ENCODE data around the gene SYNE2. TPM values are rescaled to one million over a fixed set of nuclear protein-coding genes. Genes with fewer than 3 reads are reported as not detected.

SYNE2 gene
- total and polyA plus RNA-seq, 2 donors from 2014 or later = 65.9 to 461 TPM

DNA sequence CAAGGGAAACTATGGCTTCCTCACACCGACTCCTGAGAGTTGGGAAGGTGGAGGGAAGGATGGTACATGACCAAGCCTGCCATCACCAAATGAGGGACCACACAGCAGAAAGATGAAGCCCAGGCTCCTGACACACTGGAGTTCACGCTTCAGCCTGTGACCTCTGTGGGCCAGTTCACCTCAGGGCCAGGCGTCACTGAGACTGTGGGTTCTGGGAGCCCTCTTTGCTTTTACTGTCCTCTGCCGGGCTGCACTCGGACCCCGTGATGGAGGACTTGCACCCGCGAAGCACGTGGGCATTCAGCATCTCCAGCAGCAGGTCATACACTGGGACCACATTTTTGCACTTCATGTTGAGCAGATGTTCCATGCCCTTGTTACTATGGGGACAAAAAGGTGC, 380.1 kb downstream of the SYNE2 start:
- Histone ChIP-seq H3K9me3 (ENCODE audit: control insufficient read depth in 2 of 3, insufficient read depth in 1 of 3, low read length in 3 of 3) (no peaks in the 10 kb centered on the region), H3K4me1 (ENCODE audit: control insufficient read depth in 2 of 3, insufficient read depth in 2 of 3, low read depth in 1 of 3, low read length in 3 of 3) (peaks cover 0 to 7% (median 2%) of the 10 kb centered on the region in 3 donors), H3K4me3 (ENCODE audit: low read length in 3 of 3) (no peak overlapping the region), H3K27me3 (ENCODE audit: control insufficient read depth, insufficient read depth, low read length) (no peaks in the 10 kb centered on the region), H3K9ac (ENCODE audit: low read length in 3 of 3) (no peak overlapping the region), H3K27ac (ENCODE audit: low read depth in 2 of 2, low read length in 2 of 2) (no peak overlapping the region), H3K36me3 (ENCODE audit: control insufficient read depth in 2 of 3, insufficient read depth in 3 of 3, low read length in 3 of 3) (peaks cover 0 to 14% (median 10%) of the 10 kb centered on the region in 3 donors)
- no peak for FAIRE-seq
- intact Hi-C loops (cut with DNase I) = no loop called here
- no peak for DNase-seq
- TF ChIP-seq, protein P1, sequence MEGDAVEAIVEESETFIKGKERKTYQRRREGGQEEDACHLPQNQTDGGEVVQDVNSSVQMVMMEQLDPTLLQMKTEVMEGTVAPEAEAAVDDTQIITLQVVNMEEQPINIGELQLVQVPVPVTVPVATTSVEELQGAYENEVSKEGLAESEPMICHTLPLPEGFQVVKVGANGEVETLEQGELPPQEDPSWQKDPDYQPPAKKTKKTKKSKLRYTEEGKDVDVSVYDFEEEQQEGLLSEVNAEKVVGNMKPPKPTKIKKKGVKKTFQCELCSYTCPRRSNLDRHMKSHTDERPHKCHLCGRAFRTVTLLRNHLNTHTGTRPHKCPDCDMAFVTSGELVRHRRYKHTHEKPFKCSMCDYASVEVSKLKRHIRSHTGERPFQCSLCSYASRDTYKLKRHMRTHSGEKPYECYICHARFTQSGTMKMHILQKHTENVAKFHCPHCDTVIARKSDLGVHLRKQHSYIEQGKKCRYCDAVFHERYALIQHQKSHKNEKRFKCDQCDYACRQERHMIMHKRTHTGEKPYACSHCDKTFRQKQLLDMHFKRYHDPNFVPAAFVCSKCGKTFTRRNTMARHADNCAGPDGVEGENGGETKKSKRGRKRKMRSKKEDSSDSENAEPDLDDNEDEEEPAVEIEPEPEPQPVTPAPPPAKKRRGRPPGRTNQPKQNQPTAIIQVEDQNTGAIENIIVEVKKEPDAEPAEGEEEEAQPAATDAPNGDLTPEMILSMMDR (IDR thresholded peaks at IDR 0.05; ENCODE audit: borderline replicate concordance, extremely low read depth, insufficient read depth) = no peak

DNA sequence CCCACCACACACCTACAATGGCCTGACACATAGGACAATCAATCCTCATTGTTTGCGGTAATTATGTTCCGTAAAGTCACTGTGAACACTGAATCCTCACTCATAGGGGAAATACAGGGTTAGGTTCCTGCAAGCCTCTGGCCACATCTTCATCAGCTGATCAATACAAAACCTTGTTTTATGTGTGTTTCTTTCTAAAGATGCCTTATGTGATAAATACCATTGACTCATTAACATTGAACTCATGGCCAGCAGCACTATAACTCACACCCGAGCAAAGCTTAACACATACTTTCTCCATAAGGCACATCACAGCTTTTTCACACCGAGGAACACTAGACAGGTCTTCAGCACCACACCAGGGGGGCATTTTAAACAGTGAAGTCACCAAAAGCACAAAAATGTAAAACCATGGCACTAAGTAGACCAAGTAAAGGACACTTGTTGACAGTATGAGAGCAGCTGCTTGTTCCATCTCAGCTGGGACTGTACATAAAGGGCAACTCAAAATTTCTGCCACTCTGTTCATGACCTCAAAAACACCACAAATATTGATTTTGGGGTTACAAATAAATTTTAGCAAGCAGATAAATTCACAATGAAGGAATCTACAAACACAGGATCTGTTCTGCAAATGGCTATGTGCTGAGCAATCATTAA, 380.9 kb downstream of the SYNE2 start:
- no peak overlapping the region for H3K4me3 ChIP-seq (ENCODE audit: low read length in 3 of 3)
- H3K4me1 ChIP-seq (ENCODE audit: control insufficient read depth in 2 of 3, insufficient read depth in 2 of 3, low read depth in 1 of 3, low read length in 3 of 3) = peaks cover 0 to 7% (median 2%) of the 10 kb centered on the region in 3 donors
- FAIRE-seq (no peak), DNase-seq (no peak)
- intact Hi-C loops (cut with DNase I) = no loop called here
- peaks cover 0 to 7% (median 3%) of the 10 kb centered on the region in 3 donors for H3K36me3 ChIP-seq (ENCODE audit: control insufficient read depth in 2 of 3, insufficient read depth in 3 of 3, low read length in 3 of 3)
- TF ChIP-seq, protein P1 (IDR thresholded peaks at IDR 0.05; ENCODE audit: borderline replicate concordance, extremely low read depth, insufficient read depth) = no peak
- H3K9me3 ChIP-seq (ENCODE audit: control insufficient read depth in 2 of 3, insufficient read depth in 1 of 3, low read length in 3 of 3) = no peaks in the 10 kb centered on the region
- H3K27ac ChIP-seq (ENCODE audit: low read depth in 2 of 2, low read length in 2 of 2) = no peak overlapping the region
- H3K9ac ChIP-seq (ENCODE audit: low read length in 3 of 3) = no peak overlapping the region
- no peaks in the 10 kb centered on the region for H3K27me3 ChIP-seq (ENCODE audit: control insufficient read depth, insufficient read depth, low read length)

DNA sequence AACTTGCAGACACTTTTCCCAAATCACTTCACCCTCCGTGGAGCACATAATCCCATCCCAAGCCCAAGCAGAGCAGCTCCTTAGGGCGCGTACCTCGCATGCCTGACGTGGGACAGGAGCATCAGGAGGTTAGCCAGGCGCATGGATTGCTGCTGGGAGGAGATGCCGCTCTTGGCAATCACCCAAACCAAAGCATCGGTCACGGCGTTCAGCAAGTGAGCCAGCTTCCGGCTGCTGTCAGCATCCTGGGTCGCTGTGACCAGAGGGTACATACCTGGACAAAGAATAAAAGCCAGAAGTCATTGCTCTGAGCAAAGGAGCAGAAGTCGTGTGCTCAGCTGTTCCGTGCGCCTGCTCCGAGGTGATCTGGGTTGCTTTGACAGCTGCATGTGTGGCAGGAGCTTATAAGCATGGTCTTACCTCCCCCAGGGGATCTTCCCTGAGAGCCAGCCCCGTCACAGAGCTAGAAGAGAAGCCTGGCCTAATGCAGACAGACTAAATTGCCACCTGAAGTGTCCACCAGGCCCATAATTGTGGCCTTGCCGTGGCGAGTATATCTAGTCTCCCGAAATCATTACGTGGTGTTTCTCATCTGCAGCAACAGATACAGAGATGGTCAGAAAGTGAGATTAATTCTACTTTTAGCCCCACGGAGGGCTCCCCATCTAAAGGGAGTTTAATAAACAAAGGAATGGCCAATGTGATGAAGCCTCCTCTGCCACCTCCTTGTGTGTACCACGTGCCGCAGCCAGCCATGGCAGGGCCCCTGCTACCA, 382.3 kb downstream of the SYNE2 start:
- intact Hi-C loops (cut with DNase I) = no loop called here
- no peak for FAIRE-seq
- no peak overlapping the region for H3K27ac ChIP-seq (ENCODE audit: low read depth in 2 of 2, low read length in 2 of 2)

More for the DNA sequence above, 382.3 kb downstream of the SYNE2 start:
- Histone ChIP-seq H3K4me3 (ENCODE audit: low read length in 3 of 3) (no peak overlapping the region), H3K4me1 (ENCODE audit: control insufficient read depth in 2 of 3, insufficient read depth in 2 of 3, low read depth in 1 of 3, low read length in 3 of 3) (peaks cover 0 to 7% (median 2%) of the 10 kb centered on the region in 3 donors), H3K36me3 (ENCODE audit: control insufficient read depth in 2 of 3, insufficient read depth in 3 of 3, low read length in 3 of 3) (peaks cover 0 to 3% (median 0%) of the 10 kb centered on the region in 3 donors), H3K9ac (ENCODE audit: low read length in 3 of 3) (no peak overlapping the region), H3K9me3 (ENCODE audit: control insufficient read depth in 2 of 3, insufficient read depth in 1 of 3, low read length in 3 of 3) (no peaks in the 10 kb centered on the region), H3K27me3 (ENCODE audit: control insufficient read depth, insufficient read depth, low read length) (no peaks in the 10 kb centered on the region)
- DNase-seq = peak in 1 of 5 donors; percentile 76
- TF ChIP-seq, protein P1 (IDR thresholded peaks at IDR 0.05; ENCODE audit: borderline replicate concordance, extremely low read depth, insufficient read depth) = no peak

All from kidney (tissue), 14 donors.